Hematopoietic multipotent progenitor cell treated with erythropoietin and hydrocortisone succinate and interleukin-3 and kit ligand, for 15 days (in vitro differentiated cells): ENCODE measurements around the gene MSMO1.
"Not testable (repeated sequence)": the region's sequence is repeated elsewhere in the genome, so short reads cannot be mapped to it uniquely, and the experiment has no call there.

Experiments
- DNase-seq: peaks from one replicate; pipeline ENCODE4 v3.0.0-alpha.2; 2015; ENCODE audit warnings: low spot score

MSMO1 gene

GRCh38 chr4:165327211-165328100 is at the start of gene MSMO1:
MSMO1 (plus strand) TSS chr4:165327669; CDS start chr4:165333371, 5,702 bp downstream.
- peak; percentile 98 for DNase-seq

GRCh38 chr4:165279531-165279930 is 47.9 kb upstream of the MSMO1 start:
- not testable (repeated sequence) for DNase-seq

GRCh38 chr4:165284697-165285096 is 42.8 kb upstream of the MSMO1 start:
- not testable (repeated sequence) for DNase-seq

GRCh38 chr4:165286619-165287340 is 40.7 kb upstream of the MSMO1 start:
- not testable (repeated sequence) for DNase-seq

GRCh38 chr4:165288226-165288625 is 39.2 kb upstream of the MSMO1 start:
- DNase-seq: no peak

GRCh38 chr4:165288639-165289422 is 38.6 kb upstream of the MSMO1 start:
- no peak for DNase-seq

- DNase-seq: no peak
These were observed 38.1 kb upstream of the MSMO1 start for GRCh38 chr4:165289423-165289785.

GRCh38 chr4:165293061-165293460 is 34.4 kb upstream of the MSMO1 start:
- DNase-seq: no peak

- no peak for DNase-seq
These were observed 33.4 kb upstream of the MSMO1 start for GRCh38 chr4:165293927-165294649.

- DNase-seq: no peak
These were observed 32.6 kb upstream of the MSMO1 start for GRCh38 chr4:165294907-165295306.

GRCh38 chr4:165297626-165298025 is 29.8 kb upstream of the MSMO1 start:
- DNase-seq: no peak

- DNase-seq: no peak
These were observed 27.9 kb upstream of the MSMO1 start for GRCh38 chr4:165299399-165300060.

GRCh38 chr4:165301833-165302232 is 25.6 kb upstream of the MSMO1 start:
- peak; percentile 54 for DNase-seq

GRCh38 chr4:165302658-165303057 is 24.8 kb upstream of the MSMO1 start:
- no peak for DNase-seq

GRCh38 chr4:165308166-165308565 is 19.3 kb upstream of the MSMO1 start:
- DNase-seq: no peak

- no peak for DNase-seq
These were observed 18.9 kb upstream of the MSMO1 start for GRCh38 chr4:165308606-165309005.

GRCh38 chr4:165309456-165309855 is 18.0 kb upstream of the MSMO1 start:
- DNase-seq: no peak

GRCh38 chr4:165312506-165312905 is 15.0 kb upstream of the MSMO1 start:
- DNase-seq: no peak

GRCh38 chr4:165319030-165319429 is 8.4 kb upstream of the MSMO1 start:
- DNase-seq: no peak

GRCh38 chr4:165319509-165319908 is 8.0 kb upstream of the MSMO1 start:
- no peak for DNase-seq

- no peak for DNase-seq
These were observed 3.1 kb upstream of the MSMO1 start for GRCh38 chr4:165324236-165324917.
